Type B pancreatic cell (in vitro differentiated cells): ENCODE results near the gene SLC25A14. TPM values are rescaled to one million over a fixed set of nuclear protein-coding genes. Genes with fewer than 3 reads are reported as not detected.

Experiments used
- DNase-seq: peaks from one replicate; pipeline ENCODE4 v3.0.0; 2021; ENCODE audit warnings: mixed read lengths; ENCODE audit not compliant: unreplicated experiment; ENCODE audit errors: extremely low spot score
- H3K27ac Mint-ChIP-seq: 2 replicates; pipeline ENCODE4 v1.8.0; 2021; ENCODE audit warnings: mild to moderate bottlenecking, mixed read lengths
- H3K27me3 Mint-ChIP-seq: 2 replicates; pipeline ENCODE4 v1.8.0; 2021; ENCODE audit warnings: mixed read lengths
- H3K36me3 Mint-ChIP-seq: 2 replicates; pipeline ENCODE4 v1.8.0; 2021; ENCODE audit warnings: mixed read lengths
- H3K4me1 Mint-ChIP-seq: one replicate; pipeline ENCODE4 v1.8.0; 2021; ENCODE audit warnings: mixed read lengths; ENCODE audit not compliant: unreplicated experiment
- H3K4me3 Mint-ChIP-seq: 2 replicates; pipeline ENCODE4 v1.8.0; 2021; ENCODE audit warnings: mild to moderate bottlenecking, mixed read lengths
- H3K9me3 Mint-ChIP-seq: 2 replicates; pipeline ENCODE4 v1.8.0; 2021; ENCODE audit warnings: mixed read lengths
- CTCF ChIP-seq: fragments of 200-600 bp; sonication (generic); conservative IDR thresholded peaks from 2 replicates; pipeline ENCODE4 v1.5.0; 2021; ENCODE audit warnings: antibody characterized with exemption, mild to moderate bottlenecking
- total RNA-seq: library from RNA; stranded (reverse); gene quantifications from 2 replicates; pipeline ENCODE4 v1.2.1, GENCODE V29; 2021; ENCODE audit warnings: low replicate concordance

Gene SLC25A14
- total RNA-seq, 1 donor from 2014 or later, result 23.1 TPM

- H3K27me3 Mint-ChIP-seq, result peaks cover 17% of the 10 kb centered on the region
- no peak overlapping the region for H3K27ac Mint-ChIP-seq
- H3K36me3 Mint-ChIP-seq, result no peaks in the 10 kb centered on the region
- no peaks in the 10 kb centered on the region for H3K9me3 Mint-ChIP-seq
- no peak overlapping the region for H3K4me3 Mint-ChIP-seq
- TF ChIP-seq CTCF, result no peak
- no peaks in the 10 kb centered on the region for H3K4me1 Mint-ChIP-seq
- no peak for DNase-seq
These were observed 46.7 kb downstream of the SLC25A14 start for GRCh38 chrX:130386408-130386808.

- H3K27ac Mint-ChIP-seq, result no peak overlapping the region
- H3K9me3 Mint-ChIP-seq, result no peaks in the 10 kb centered on the region
- TF ChIP-seq CTCF, result peak; percentile 79
- no peaks in the 10 kb centered on the region for H3K36me3 Mint-ChIP-seq
- no peak overlapping the region for H3K4me3 Mint-ChIP-seq
- no peaks in the 10 kb centered on the region for H3K4me1 Mint-ChIP-seq
- H3K27me3 Mint-ChIP-seq, result peaks cover 20% of the 10 kb centered on the region
- DNase-seq, result no peak
These were observed 53.8 kb downstream of the SLC25A14 start for GRCh38 chrX:130393451-130394074.

- Mint-ChIP-seq H3K27ac (no peak overlapping the region), H3K4me1 (no peaks in the 10 kb centered on the region)
These were observed 55.6 kb downstream of the SLC25A14 start for GRCh38 chrX:130395341-130395740.

DNA sequence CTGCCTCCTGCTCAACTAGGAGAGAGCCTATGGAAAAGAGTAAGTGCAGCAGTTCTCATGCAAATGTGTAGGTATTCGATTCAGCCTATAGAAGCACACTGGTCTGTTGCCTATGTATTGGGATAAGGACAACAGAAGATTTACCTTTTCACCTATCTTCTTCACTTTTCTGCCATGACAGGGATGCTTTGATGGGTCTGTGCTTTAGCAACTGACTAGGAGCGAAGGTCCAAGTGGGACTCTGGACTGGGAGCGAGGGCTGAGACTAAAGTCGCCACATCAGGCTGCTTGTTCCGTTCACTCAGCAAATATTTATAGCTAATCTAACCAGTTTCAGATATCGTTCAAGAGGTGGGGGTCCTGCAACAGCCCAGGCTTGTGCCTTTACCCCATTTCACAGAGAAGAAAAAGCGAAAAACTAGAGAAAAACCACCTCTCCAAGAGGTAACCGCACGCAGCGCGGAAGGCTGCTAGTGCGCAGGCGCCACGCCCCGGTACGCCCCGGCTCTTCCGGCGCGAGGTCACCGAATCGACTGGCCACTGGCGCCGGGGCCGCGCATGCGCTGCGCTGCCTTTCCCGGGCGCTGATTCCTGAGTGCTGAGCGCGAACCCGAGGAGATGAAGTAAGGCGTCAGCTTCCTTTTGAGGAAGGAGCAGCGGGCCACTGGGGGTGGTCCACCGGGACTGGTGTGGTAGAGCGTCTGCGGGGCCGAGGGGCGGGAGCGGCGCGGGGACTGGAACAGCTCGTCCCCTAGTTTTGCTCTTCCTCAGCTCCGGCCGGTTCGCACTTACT is 61.9 kb downstream of the SLC25A14 start, which contains the start of gene RBMX2:
Gene RBMX2, plus strand, starts transcription at position 573 of the 793 bp plus-strand sequence. Its CDS starts 46 bp downstream, at position 619.
- H3K4me1 Mint-ChIP-seq, result peaks cover 6% of the 10 kb centered on the region
- H3K36me3 Mint-ChIP-seq, result peaks cover 5% of the 10 kb centered on the region
- H3K27me3 Mint-ChIP-seq, result peaks cover 13% of the 10 kb centered on the region
- TF ChIP-seq CTCF, result no peak
- no peaks in the 10 kb centered on the region for H3K9me3 Mint-ChIP-seq
- H3K4me3 Mint-ChIP-seq, result peak within 1 kb of the TSS; percentile 94
- peak within 1 kb of the TSS; percentile 91 for H3K27ac Mint-ChIP-seq
- DNase-seq, result peak; percentile 82

More at GRCh38 chrX:130395341-130395740, 55.6 kb downstream of the SLC25A14 start:
- no peaks in the 10 kb centered on the region for H3K9me3 Mint-ChIP-seq
- no peak overlapping the region for H3K4me3 Mint-ChIP-seq
- no peaks in the 10 kb centered on the region for H3K36me3 Mint-ChIP-seq
- peaks cover 27% of the 10 kb centered on the region for H3K27me3 Mint-ChIP-seq
- TF ChIP-seq CTCF, result no peak
- DNase-seq, result no peak

DNA sequence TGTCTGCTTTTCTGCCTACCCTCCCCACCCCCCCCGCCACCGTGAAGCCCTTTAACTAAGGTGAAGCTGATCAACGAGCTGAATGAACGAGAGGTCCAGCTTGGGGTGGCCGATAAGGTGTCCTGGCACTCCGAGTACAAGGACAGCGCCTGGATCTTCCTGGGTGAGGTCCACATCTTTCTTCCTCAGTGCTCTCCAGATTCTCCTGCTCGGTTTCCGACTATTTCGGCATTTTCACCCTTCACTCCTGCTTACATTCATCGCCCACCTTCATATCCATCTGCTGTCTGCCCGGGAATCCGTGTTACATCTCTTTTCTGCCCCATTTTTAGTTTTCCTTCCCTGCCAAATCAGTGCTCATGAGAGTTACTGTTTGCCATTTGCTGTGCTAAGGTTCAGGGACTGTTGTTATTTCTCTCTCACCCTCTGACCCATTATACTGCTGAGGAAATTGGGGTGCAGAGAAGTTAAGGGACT is 62.5 kb downstream of the SLC25A14 start:
- Mint-ChIP-seq H3K36me3 (peaks cover 5% of the 10 kb centered on the region), H3K27ac (peak overlapping the region; percentile 17), H3K4me1 (peaks cover 6% of the 10 kb centered on the region), H3K4me3 (peak overlapping the region; percentile 94), H3K9me3 (no peaks in the 10 kb centered on the region), H3K27me3 (peaks cover 7% of the 10 kb centered on the region)
- TF ChIP-seq CTCF, result no peak
- DNase-seq, result no peak
